NCI-H1417 treated with DMSO at 0.1 percent for 48 hours (cell line): ENCODE results near the gene ABHD3.
"Not testable (repeated sequence)": the region's sequence is repeated elsewhere in the genome, so short reads cannot be mapped to it uniquely, and the experiment has no call there.

Experiments
- DNase-seq: peaks from one replicate; lab custom pipeline; 2025; lab: John Stamatoyannopoulos, UW

ABHD3 gene

DNA sequence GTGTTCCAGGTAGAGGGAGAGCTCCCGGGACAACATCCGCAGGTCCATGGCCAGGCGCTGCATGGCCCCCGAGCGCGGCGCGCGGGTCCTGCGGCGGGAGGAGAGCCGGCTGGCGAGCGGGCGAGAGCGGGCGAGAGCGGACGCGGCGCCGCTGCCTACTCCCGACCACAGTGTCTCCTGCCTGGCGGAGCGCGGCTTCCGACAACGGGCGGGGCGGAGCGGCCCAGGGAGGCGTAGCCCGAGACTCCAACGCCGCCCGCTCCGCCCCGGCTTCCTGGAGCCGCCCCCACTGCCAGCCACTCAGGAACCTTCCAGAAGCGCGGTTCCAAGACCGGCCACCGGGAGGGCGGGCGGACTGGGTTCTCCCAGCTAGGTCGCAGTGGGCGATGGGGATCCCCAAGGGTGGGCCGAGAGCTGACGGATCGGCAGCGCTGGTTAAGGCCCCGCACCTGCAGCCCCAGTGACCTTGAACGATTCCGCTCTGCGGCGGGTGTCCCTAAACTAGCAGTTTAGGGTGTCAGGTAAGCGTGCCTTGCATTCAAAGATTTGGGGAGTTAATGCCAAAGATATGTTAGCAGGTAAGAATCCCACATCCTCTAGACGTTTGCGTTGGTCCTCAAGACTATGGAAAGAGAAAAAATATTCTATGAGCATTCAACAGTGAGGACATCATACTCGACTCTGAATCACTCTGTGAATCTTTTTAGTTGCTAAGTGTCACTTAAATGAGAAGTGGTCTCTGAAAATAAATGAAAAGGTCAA lies at the start of gene ABHD3:
Gene ABHD3 (minus strand): TSS at position 172 of the 762 bp plus-strand sequence. CDS start 109 bp downstream, at position 63.
- DNase-seq: peak; percentile 55

GRCh38 chr18:21747764-21748693 lies 43.5 kb upstream of the ABHD3 start:
- no peak for DNase-seq

GRCh38 chr18:21747268-21747667 lies 42.7 kb upstream of the ABHD3 start:
- no peak for DNase-seq

GRCh38 chr18:21745231-21745630 lies 40.7 kb upstream of the ABHD3 start:
- DNase-seq: no peak

DNA sequence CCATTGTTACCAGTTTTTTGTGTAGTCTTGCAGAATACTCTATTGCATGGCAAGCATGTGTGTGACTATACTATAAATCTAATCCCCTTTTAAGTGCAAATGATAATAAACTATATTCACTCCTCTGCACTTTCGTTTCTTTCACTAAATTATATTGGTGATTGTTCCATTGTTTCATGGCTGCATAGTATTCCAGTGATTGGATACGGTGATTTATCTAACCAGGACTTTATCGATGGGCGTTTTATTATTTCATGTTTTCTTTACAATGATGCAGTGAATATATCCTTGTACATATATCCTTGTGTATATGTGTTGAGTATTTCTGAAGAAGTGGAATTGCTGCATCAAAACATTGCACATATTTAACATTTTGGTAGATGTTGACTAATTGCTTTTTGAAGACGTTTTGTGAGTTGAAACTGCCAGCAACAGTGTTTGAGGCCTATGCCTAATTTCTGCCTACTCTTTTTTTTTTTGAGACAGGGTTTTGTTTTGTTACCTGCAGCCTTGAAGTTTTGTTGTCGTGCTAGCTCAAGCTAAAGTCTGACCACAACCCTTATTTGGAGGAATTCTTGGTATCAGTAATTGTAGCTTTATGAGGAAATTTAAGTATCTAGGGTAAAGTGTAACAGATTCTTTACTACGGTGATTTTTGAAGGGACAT lies 38.7 kb upstream of the ABHD3 start:
- DNase-seq: no peak

DNA sequence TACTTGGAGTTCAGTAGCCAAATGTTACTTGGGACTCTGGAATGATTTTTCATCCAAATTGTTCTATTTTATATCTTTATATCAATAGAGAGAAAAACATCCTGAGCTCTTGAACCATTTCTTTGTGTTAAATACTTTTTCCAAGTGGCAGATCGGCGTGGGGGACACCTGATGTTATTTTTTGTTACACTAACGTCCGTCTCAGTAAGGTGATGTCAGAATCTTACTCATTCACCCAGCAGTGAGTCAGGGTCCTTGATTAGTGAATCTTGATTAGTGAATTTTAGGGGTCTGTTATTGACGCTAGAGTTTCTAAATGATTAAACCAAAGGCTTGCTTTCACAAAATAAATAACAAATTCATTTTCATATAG lies 37.7 kb upstream of the ABHD3 start:
- no peak for DNase-seq

DNA sequence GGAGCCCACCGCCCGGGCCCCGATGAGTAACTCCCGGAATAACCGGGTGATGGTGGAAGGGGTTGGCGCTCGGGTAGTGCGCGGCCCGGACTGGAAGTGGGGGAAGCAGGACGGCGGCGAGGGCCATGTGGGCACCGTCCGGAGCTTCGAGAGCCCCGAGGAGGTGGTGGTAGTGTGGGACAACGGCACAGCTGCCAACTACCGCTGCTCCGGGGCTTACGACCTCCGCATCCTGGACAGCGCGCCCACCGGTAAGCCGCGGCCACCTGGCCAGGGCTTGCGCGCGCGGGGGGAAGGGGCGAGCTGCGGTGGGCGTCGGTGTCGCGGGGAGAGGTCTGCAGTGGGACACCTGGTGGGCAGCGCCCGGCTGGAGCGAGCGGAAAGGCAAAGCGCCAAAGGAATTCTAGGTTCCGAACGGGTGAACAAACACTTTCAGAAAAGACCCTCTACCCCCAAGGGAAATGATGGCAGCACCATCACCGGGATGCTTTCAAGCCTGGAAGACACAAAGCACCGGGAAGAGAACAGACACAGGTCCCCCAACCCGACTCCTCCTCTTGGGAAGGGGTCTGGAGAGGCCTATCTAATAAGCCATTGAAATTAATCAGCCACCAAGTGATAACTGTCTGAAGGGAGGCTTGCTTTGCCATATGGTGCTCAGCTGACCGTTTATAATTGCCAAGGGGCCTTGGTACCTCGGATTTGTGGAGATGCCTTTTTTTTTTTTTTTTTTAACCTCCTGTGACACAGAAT lies 37.2 kb upstream of the ABHD3 start:
- no peak for DNase-seq

GRCh38 chr18:21741312-21741561 lies 36.7 kb upstream of the ABHD3 start:
- DNase-seq: no peak

- peak; percentile 93 for DNase-seq
These were observed 36.2 kb upstream of the ABHD3 start, which contains the start of gene MIB1 for GRCh38 chr18:21740538-21741311. TSS of gene MIB1 (plus strand) at chr18:21740792. CDS start at chr18:21741584, 792 bp downstream.

GRCh38 chr18:21739604-21740537 lies 35.3 kb upstream of the ABHD3 start:
- no peak for DNase-seq

DNA sequence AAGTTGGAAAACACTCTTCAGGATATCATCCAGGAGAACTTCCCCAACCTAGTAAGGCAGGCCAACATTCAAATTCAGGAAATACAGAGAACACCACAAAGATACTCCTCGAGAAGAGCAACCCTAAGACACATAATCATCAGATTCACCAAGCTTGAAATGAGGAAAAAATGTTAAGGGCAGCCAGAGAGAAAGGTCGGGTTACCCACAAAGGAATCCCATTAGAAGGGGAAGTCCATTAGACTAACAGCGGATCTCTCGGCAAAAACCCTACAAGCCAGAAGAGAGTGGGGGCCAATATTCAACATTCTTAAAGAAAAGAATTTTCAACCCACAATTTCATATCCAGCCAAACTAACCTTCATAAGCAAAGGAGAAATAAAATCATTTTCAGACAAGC lies 32.4 kb upstream of the ABHD3 start:
- DNase-seq: not testable (repeated sequence)

- no peak for DNase-seq
These were observed 31.0 kb upstream of the ABHD3 start for GRCh38 chr18:21735452-21736015.

DNA sequence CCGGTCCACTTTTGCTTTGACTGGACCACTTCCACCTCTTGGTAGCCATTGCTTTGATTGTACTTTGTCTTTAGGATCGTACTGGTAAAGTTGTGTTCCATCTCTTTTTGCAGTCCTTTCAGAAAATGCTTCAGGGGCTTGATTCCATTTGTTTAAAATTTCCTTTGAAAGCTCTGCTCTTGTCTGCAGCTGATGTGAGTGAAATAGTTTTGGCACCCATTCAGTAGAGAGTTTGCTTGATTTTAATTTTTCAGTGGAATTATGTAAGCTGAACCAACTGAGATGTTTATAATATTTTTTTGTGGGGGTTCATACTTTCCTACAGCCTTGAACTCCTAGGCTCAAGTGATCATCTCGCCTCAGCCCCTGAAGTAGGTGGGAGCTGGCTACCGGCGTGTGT lies 28.4 kb upstream of the ABHD3 start:
- DNase-seq: no peak

- DNase-seq: no peak
These were observed 23.1 kb upstream of the ABHD3 start for GRCh38 chr18:21727702-21728101.

GRCh38 chr18:21725201-21725600 lies 20.6 kb upstream of the ABHD3 start:
- DNase-seq: no peak

DNA sequence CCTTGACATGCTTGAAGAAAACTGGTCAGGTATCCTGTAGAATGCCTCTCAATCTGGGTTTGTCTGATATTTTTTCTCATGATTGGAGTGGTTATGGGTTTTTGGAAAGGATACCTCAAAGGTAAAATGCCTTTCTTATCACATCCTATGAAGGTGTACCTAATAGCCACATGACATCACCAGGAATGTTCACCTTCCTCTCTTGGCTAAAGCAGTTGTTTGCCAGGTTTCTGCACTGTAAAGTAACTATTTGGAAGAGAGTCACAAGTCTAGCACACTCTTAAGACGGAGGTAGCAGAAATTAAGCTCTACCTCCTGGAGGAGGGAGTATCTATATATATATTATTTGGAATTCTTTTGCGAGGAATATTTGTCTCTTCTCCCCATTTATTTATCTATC lies 18.1 kb upstream of the ABHD3 start:
- no peak for DNase-seq

DNA sequence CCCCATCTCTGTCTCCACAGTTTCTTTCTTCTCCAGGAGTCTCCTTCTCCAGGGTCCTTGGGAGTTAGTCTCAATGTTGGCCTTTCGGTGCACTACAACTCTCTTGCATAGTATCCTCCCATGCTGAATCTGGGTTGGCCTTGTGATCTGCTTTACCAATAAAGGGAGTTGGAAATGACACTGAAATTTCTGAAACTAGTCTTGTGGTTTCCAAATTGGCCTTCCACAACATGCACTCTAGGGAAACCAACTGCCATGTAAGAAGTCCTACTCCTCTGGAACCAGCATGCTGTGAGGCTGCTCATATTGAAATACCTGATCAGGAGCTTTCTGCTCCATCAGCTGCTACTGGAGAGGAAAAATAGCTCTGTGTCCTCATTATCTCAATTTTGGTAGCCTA lies 9.9 kb upstream of the ABHD3 start:
- DNase-seq: no peak

- DNase-seq: not testable (repeated sequence)
These were observed 2.6 kb upstream of the ABHD3 start for GRCh38 chr18:21707130-21707529.

DNA sequence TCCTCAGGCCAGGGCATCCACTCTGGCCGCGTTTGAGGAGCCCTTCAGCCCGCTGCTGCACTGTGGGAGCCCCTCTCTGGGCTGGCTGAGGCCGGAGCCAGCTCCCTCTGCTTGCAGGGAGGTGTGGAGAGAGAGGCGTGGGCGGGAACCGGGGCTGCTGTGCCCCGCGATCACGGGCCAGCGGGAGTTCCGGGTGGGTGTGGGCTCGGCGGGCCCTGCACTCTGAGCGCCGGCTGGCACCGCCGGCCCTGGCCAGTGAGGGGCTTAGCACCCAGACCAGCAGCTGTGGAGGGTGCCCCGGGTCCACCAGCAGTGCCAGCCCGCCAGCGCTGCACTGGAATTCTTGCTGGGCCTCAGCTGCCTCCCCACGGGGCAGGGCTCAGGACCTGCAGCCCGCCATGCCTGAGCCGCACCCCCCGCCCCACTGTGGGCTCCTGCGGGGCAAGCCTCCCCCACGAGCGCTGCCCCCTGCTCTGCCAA lies 1.9 kb upstream of the ABHD3 start:
- no peak for DNase-seq
